NCI-H2107 treated with DMSO at 0.1 percent for 48 hours (cell line): Measurements from ENCODE around the gene ZNRD2.

Experiments
- DNase-seq: peaks from one replicate; lab custom pipeline; 2025; ENCODE audit not compliant: unreplicated experiment; lab: John Stamatoyannopoulos, UW

Gene ZNRD2

GRCh38 chr11:65607614-65608426 is 37.5 kb downstream of the ZNRD2 start:
- no peak for DNase-seq

GRCh38 chr11:65609229-65609628 is 39.0 kb downstream of the ZNRD2 start:
- no peak for DNase-seq

- no peak for DNase-seq
Measured at GRCh38 chr11:65609665-65610064, 39.4 kb downstream of the ZNRD2 start.

- no peak for DNase-seq
Measured at GRCh38 chr11:65610404-65610803, 40.1 kb downstream of the ZNRD2 start.

- DNase-seq = no peak
Measured at GRCh38 chr11:65611028-65611757, 40.9 kb downstream of the ZNRD2 start.

GRCh38 chr11:65611758-65612603 is 41.7 kb downstream of the ZNRD2 start:
- DNase-seq = no peak

GRCh38 chr11:65612691-65613090 is 42.4 kb downstream of the ZNRD2 start:
- no peak for DNase-seq

- DNase-seq = no peak
Measured at GRCh38 chr11:65613091-65613928, 43.0 kb downstream of the ZNRD2 start.

- peak; percentile 100 for DNase-seq
Measured at GRCh38 chr11:65615229-65615949, 45.1 kb downstream of the ZNRD2 start, which contains the start of gene PCNX3. Gene PCNX3 (plus strand): TSS chr11:65615776. CDS start chr11:65616312, 536 bp downstream.

GRCh38 chr11:65615950-65616574 is 45.8 kb downstream of the ZNRD2 start:
- no peak for DNase-seq

GRCh38 chr11:65616575-65617001 is 46.3 kb downstream of the ZNRD2 start:
- DNase-seq = no peak

- no peak for DNase-seq
Measured at GRCh38 chr11:65617136-65617850, 47.0 kb downstream of the ZNRD2 start.

- DNase-seq = no peak
Measured at GRCh38 chr11:65617990-65618751, 47.9 kb downstream of the ZNRD2 start.

- DNase-seq = no peak
Measured at GRCh38 chr11:65618763-65619162, 48.5 kb downstream of the ZNRD2 start.

- DNase-seq = no peak
Measured at GRCh38 chr11:65619281-65619928, 49.1 kb downstream of the ZNRD2 start.

- DNase-seq = no peak
Measured at GRCh38 chr11:65620666-65621065, 50.4 kb downstream of the ZNRD2 start.

- DNase-seq = no peak
Measured at GRCh38 chr11:65621460-65621859, 51.2 kb downstream of the ZNRD2 start.
